ENCODE data around the gene LNX1.
A peak's percentile ranks its signal among the peaks of the same experiment; 100 is the strongest.

The LNX1 gene

DNA sequence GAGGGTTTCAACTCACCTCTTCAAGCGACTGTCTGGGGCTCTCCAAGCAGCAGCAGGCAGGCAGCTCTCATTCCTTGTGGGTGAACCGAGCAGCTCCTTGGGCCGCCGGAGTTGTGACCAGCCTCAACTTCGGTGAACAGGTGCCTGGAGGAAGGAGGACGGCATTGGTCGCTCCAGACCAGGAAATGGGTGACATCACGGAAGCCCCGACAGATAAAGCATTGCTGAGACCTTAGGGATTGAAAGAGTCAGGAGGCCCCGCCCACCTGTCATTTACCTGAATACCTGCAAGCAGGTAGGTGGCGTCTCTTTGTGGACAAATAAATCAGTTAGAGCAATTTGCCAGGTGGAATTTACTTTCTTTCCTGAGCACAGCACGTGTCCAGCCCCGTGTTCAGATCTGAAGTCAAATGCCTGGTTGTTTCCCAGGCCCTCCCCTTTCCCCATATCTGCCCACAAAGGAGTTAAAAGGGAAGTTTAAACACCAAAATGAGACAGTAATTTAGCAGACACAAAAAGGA, at the start of gene LNX1:
Gene LNX1 (minus strand): TSS at position 115 of the 521 bp plus-strand sequence. CDS start 17,484 bp downstream, outside the sequence.
- TF ChIP-seq, protein P1, sequence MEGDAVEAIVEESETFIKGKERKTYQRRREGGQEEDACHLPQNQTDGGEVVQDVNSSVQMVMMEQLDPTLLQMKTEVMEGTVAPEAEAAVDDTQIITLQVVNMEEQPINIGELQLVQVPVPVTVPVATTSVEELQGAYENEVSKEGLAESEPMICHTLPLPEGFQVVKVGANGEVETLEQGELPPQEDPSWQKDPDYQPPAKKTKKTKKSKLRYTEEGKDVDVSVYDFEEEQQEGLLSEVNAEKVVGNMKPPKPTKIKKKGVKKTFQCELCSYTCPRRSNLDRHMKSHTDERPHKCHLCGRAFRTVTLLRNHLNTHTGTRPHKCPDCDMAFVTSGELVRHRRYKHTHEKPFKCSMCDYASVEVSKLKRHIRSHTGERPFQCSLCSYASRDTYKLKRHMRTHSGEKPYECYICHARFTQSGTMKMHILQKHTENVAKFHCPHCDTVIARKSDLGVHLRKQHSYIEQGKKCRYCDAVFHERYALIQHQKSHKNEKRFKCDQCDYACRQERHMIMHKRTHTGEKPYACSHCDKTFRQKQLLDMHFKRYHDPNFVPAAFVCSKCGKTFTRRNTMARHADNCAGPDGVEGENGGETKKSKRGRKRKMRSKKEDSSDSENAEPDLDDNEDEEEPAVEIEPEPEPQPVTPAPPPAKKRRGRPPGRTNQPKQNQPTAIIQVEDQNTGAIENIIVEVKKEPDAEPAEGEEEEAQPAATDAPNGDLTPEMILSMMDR (IDR thresholded peaks at IDR 0.05; ENCODE audit: borderline replicate concordance, control extremely low read depth, extremely low read depth, insufficient read depth, missing control alignments), result no peak
- in situ Hi-C loops (cut with MboI; ENCODE audit: low sequenced_read_pairs, unreplicated experiment), result loop anchor here (25.0 kb wide), 1 partner anchor 621 kb away; no protein-coding TSS in a partner anchor
- no peak for DNase-seq (ENCODE audit: low spot score)

DNA sequence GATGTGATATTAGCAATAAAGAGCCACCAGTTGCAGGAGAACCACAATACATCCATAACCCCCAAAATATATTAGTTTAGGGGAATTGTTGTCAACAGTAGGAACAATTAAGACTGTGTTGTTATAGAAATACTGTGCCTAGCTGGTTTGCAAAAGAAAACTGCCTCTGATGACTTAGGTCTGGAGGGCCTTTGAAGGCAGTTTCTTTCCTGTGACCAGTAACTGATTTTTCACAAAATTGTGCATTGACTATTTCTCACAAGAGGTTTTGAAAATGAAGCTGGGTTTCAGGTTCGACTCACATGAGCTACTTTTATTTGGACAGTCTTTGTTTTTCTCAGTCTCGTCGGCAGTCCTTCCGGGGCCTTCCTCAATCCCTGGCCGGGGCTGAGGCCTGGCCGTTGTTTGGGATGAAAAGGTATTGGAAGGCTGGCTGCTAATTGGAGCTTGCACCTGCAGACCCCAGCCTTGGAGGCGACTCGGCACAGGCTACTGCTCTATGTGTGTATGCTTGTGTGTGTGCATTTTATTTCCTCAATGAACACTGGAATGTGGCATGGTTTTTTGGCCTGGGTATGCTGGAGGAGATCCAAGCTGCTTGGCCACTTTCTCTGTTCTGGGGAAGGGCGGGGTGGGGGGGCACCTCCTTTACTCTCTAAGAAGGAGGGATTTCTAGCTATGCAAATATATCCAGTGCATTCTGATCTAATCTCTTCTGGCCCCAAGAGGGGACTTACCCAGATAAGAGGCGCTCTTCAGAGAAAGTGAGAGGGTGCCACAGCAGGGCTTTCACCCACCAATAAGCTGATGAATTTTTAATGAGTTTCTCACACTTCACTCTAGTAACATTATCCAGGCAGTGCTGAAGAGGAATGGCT, 49.5 kb upstream of the LNX1 start:
- DNase-seq (ENCODE audit: low spot score), result peak; percentile 19
- in situ Hi-C loops (cut with MboI; ENCODE audit: low sequenced_read_pairs, unreplicated experiment), result no loop called here
- TF ChIP-seq, protein P1 (IDR thresholded peaks at IDR 0.05; ENCODE audit: borderline replicate concordance, control extremely low read depth, extremely low read depth, insufficient read depth, missing control alignments), result no peak

DNA sequence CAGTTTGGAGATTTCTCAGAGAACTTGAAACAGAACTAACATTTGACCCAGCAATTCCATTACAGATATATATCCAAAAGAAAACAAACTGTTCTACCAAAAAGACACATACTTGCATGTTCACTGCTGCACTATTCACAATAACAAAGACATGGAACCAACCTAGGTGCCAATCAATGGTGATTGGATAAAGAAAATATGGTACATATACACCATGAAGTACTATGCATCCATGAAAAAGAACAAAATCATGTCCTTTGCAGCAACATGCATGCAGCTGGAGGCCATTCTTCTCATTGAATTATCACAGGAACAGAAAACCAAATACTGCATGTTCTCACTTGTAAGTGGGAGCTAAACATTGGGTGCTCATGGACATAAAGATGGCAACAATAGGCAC, 47.6 kb upstream of the LNX1 start:
- in situ Hi-C loops (cut with MboI; ENCODE audit: low sequenced_read_pairs, unreplicated experiment), result no loop called here
- TF ChIP-seq, protein P1 (IDR thresholded peaks at IDR 0.05; ENCODE audit: borderline replicate concordance, control extremely low read depth, extremely low read depth, insufficient read depth, missing control alignments), result no peak

DNA sequence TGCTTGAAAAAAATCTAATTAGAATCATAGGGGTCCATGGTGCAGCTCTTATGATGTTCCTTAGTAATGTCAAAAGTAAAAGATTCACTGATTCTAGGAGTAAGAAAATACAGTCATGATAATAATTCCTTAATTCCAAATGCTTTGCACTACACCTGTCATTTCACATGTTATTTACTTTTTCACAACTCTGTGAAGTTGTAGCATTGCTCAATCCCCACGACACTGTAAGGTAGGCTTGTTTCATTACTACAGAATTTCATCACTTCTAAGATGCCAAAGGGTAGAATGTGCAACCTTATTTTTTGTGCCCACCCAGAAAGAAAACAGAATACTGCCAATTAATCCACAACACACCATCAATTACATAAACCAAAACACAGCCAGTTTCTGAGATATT, 46.1 kb upstream of the LNX1 start:
- in situ Hi-C loops (cut with MboI; ENCODE audit: low sequenced_read_pairs, unreplicated experiment), result no loop called here
- TF ChIP-seq, protein P1 (IDR thresholded peaks at IDR 0.05; ENCODE audit: borderline replicate concordance, control extremely low read depth, extremely low read depth, insufficient read depth, missing control alignments), result no peak
- DNase-seq (ENCODE audit: low spot score), result no peak

More for the DNA sequence above, 47.6 kb upstream of the LNX1 start:
- DNase-seq (ENCODE audit: low spot score), result no peak

DNA sequence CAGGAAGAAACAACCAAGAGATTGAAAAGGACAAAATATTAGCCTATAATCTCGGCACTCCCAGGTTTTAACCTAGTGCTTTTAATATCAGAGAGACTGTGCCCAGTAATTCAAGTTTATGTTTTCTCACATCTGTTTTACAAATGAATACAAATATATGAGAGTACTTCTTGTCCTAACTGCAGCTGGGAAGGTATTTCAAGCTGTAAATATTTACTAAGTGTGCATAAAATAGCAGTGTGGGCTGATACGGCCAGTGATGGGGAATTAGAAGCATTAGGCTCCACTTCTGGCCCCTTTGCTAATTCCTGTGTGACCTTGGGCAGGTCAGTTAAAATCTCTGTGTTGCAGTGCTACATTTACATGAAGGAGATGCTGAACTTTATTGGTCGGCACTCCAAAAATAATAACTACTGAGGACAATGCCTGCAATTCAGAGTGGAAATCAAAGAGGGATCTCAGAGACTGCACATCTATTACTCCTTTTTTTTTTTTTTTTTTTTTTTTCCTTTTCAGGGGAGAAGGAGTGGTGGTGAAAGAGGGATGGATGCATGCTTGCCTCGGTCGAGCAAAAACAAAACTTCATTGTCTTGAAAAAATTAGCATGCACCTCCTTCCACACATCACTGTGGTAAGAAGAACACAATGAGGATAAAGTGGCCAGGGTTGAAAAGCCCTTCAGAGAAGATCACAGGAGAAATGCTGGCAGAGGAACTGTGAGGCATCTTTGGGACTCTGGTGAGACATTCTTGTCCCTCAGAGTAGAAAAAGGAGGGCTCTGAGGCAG, 44.6 kb upstream of the LNX1 start:
- TF ChIP-seq, protein P1 (IDR thresholded peaks at IDR 0.05; ENCODE audit: borderline replicate concordance, control extremely low read depth, extremely low read depth, insufficient read depth, missing control alignments), result no peak
- in situ Hi-C loops (cut with MboI; ENCODE audit: low sequenced_read_pairs, unreplicated experiment), result no loop called here
- no peak for DNase-seq (ENCODE audit: low spot score)

DNA sequence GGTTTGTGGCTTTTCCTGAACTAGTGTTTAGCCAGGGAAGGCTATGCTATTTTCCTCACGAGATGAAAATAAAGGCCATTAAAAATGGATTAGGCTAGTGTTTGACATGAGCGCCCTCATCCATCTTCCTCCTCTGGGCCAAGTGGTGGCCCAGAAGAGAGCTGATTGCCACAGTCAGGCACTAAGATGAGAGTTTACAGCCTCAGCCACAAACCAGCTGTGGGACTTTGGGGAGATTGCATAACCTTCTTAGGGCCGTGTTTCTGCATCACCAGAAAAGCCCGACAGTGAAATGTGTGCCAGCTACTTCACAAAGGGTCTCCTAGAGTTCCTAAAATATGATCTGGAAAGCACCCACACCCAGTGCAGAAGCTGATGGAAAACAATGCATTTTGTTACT, 42.3 kb upstream of the LNX1 start:
- DNase-seq (ENCODE audit: low spot score), result no peak
- in situ Hi-C loops (cut with MboI; ENCODE audit: low sequenced_read_pairs, unreplicated experiment), result no loop called here
- TF ChIP-seq, protein P1 (IDR thresholded peaks at IDR 0.05; ENCODE audit: borderline replicate concordance, control extremely low read depth, extremely low read depth, insufficient read depth, missing control alignments), result no peak
